ENCODE measurements around the gene TTC9B.

TTC9B gene

GRCh38 chr19:40247735-40248262 is 29.6 kb upstream of the TTC9B start:
- DNase-seq (ENCODE audit: low read depth), result no peak

GRCh38 chr19:40247178-40247577 is 29.0 kb upstream of the TTC9B start:
- DNase-seq (ENCODE audit: low read depth), result no peak

GRCh38 chr19:40246292-40247073 is 28.3 kb upstream of the TTC9B start:
- DNase-seq (ENCODE audit: low read depth), result no peak

GRCh38 chr19:40245506-40246128 is 27.4 kb upstream of the TTC9B start:
- no peak for DNase-seq (ENCODE audit: low read depth)

- DNase-seq (ENCODE audit: low read depth), result no peak
Measured at GRCh38 chr19:40244579-40245317, 26.6 kb upstream of the TTC9B start.

DNA sequence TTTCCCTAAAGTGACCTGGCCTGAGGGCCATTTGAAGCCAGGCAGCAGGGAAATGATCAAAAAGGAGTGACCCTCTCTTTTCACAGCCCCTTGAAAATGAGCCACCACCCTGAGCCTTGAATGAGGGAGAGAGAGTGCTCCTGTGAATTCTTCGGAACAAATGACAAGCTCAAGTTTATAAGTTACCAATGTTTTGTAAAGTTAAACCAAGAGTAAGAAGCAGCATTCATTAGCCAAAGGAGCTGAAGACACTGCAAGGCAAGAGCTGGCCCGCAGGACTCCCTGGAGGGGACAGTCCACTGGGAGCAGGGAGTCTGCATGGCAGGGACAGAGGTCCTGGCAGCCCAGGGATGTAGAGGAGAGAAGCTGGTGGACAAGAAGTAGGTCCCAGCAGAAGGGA is 25.0 kb upstream of the TTC9B start:
- DNase-seq (ENCODE audit: low read depth), result no peak

- DNase-seq (ENCODE audit: low read depth), result no peak
Measured at GRCh38 chr19:40242480-40242879, 24.3 kb upstream of the TTC9B start.

- no peak for DNase-seq (ENCODE audit: low read depth)
Measured at GRCh38 chr19:40241809-40242384, 23.7 kb upstream of the TTC9B start.

GRCh38 chr19:40241125-40241808 is 23.1 kb upstream of the TTC9B start:
- DNase-seq (ENCODE audit: low read depth), result no peak

DNA sequence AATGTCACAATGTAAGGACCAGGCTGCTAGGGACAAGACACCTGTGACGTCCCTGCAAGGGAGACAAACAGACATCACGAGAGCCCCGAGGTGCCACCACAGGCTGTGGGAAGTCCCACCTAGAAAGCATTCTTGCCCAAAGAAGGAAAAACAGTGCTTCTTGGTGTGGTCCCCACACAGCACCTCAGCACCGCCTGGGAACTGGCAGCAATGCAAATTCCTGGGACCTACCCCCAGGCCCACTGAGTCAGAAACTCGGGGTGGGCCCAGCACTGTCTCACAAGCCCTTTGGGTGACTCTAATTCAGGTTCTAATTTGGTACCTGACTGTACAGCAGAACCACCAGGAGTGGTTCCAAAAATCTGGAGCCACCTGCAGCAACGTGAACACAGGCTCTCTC is 22.1 kb upstream of the TTC9B start:
- DNase-seq (ENCODE audit: low read depth), result no peak

DNA sequence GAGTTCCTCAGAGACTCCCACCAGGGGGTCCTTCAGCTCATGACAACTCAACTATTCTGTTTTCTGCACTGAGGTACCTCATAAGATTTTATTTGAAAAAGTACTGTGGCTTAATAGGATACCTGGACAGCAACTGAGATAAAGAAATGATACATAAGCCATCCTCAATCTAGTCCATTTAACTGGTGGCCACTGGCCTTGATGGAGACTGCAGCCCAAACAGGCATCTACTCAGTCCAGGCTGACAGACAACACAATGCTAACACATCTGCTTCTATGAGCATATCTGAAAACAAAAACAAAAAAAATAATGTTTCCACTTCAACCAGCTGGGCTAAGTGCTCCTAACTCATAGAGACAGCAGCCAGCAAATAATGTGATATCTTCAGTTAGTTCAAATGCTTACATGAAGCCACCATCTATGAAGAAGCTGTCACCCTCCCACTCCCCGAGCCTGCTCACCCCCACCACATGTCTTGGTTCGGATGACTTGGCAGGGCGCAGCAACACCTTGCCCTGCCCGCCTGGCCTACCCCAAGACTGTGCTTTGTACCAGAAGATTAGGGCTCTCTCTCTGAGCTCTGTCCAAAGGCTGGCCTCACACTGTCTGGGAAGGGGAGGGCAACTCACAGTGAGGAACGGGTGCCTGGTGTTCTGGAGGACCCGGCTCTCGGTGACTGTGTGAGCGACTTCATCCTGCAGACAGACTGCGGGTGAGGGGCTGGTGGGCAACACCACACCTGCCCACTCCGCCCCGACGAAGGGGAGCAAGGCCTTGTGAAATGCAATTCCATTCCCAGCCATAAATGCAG is 21.4 kb upstream of the TTC9B start:
- no peak for DNase-seq (ENCODE audit: low read depth)

DNA sequence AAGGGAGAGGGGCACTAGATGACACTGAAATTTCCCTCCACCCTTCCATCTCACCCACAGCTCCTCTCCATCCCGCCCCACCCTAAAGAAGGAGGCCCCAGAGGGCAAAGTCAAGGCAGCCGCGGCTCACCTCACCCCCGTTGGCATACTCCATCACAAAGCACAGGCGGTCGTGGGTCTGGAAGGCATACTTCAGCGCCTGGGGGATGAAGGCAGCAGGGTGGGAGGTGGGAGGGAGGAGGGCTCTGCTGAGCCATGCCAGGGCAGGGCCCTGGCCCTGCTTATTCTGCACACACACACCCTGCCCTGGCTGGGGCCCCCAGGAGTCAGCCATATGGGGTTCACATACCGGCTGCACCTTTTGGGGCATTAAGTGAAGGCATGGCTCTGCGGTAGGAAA is 20.6 kb upstream of the TTC9B start:
- DNase-seq (ENCODE audit: low read depth), result no peak

DNA sequence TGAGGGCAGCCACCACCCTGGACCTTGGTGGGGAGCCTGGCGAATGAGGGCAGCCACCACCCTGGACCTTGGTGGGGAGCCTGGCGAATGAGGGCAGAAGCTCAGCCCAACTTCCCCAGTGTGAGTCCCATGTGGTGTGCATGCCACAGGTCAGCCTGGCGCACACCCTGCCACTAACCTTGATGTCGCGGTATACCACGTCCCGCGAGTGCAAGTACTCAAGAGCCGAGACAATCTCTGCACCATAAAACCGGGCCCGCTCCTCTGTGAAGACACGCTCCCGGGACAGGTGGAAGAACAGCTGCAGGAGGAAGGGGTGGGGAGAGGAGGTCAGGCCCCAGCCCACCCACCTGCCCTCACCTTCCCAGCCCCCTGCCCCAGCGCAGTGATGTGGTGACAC is 19.6 kb upstream of the TTC9B start:
- DNase-seq (ENCODE audit: low read depth), result no peak

GRCh38 chr19:40236366-40236765 is 18.2 kb upstream of the TTC9B start:
- DNase-seq (ENCODE audit: low read depth), result no peak

- no peak for DNase-seq (ENCODE audit: low read depth)
Measured at GRCh38 chr19:40236026-40236355, 17.8 kb upstream of the TTC9B start.

DNA sequence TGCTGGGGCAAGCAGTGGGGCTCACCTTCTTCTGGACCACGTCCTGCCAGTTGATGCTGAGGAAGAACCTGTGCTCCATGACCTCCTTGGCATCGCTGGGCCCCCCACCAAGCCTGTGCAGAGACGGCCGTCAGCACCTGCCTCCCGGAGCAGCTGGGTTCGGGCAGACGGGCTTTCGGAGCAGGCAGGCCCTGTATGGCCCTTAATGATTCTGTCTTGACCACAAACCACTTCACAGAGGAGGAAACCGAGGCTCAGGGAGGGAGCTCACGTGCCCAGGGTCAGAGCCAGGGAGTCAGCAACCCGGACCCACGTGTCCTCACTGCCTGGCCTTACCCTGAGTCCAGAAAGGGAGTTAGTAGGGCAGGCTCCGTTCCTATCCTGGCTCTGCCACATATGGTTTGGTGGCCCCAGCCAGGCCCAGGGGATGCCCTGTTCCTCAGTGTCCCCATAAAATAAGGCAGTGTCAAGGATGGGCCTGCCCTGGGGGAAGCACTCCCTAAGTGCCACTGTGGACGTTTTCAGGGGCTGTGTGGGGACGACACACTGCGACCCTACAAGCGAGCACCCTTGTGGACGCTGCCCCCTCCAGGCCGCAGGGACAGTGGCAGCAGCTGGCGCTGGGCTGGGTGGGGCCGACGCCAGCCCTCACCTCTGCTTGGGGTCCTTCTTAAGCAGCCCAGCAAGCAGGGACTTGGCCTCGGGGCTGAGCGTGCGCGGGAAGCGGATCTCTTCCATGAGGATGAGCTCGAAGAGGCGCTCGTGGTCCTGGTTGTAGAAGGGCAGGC is 17.2 kb upstream of the TTC9B start:
- no peak for DNase-seq (ENCODE audit: low read depth)

GRCh38 chr19:40234429-40235237 is 16.4 kb upstream of the TTC9B start:
- no peak for DNase-seq (ENCODE audit: low read depth)

- no peak for DNase-seq (ENCODE audit: low read depth)
Measured at GRCh38 chr19:40233811-40234389, 15.7 kb upstream of the TTC9B start.
